Psoas muscle (tissue), 8 donors: ENCODE results near the gene RNF220. TPM values are rescaled to one million over a fixed set of nuclear protein-coding genes. Genes with fewer than 3 reads are reported as not detected.

Source experiments
- ATAC-seq, 4 donors: fragments of 200-7000 bp; cut with Tn5 transposase; one replicate each; pipeline ENCODE4 v1.9.1; 2020; ENCODE audit warnings: moderate library complexity in 3 of 4, mild to moderate bottlenecking in 2 of 4
- DNase-seq, 2 donors: peaks; one replicate each; pipeline ENCODE4 v3.0.0-alpha.2; 2020
- H3K27ac ChIP-seq: fragments of 200-600 bp; one replicate; pipeline ENCODE4 v1.8.0; 2022
- H3K27me3 ChIP-seq, 3 donors: fragments of 200-600 bp in 1 of 3; one replicate each; pipeline versions ENCODE4 v1.6.1 to v1.8.0; 2013 to 2022; ENCODE audit warnings: low read length in 2 of 3, mild to moderate bottlenecking in 2 of 3, moderate library complexity in 1 of 3; ENCODE audit not compliant: insufficient read depth in 3 of 3
- H3K36me3 ChIP-seq, 2 donors: fragments of 200-600 bp in 1 of 2; one replicate each; pipeline versions ENCODE4 v1.6.1 to v1.8.0; 2013 to 2022; ENCODE audit warnings: low read depth in 1 of 2, mild to moderate bottlenecking in 1 of 2, moderate library complexity in 1 of 2; ENCODE audit not compliant: insufficient read depth in 1 of 2
- H3K4me1 ChIP-seq: fragments of 200-600 bp; one replicate; pipeline ENCODE4 v1.8.0; 2022
- H3K4me3 ChIP-seq: fragments of 200-600 bp; one replicate; pipeline ENCODE4 v1.8.0; 2022; ENCODE audit warnings: mild to moderate bottlenecking
- H3K9me3 ChIP-seq: fragments of 200-600 bp; one replicate; pipeline ENCODE4 v1.8.0; 2022
- WGBS, 3 donors: extraction: QIAGEN DNeasy Blood & Tissue Kit; methylation state at CpG; one replicate each; pipeline versions ENCODE4 v1.1.6 to v1.1.7; 2013; 5-methylcytosine and 5-hydroxymethylcytosine counted together
- intact Hi-C, 2 donors: fragments of 100-400 bp; cut with DNase I; formaldehyde crosslinking; loops; one replicate each; pipeline versions ENCODE4 v1.11.0 to v1.14.2; 2022
- polyA plus RNA-seq, 3 donors: library from polyadenylated mRNA; stranded (reverse); fragments of 200-250 nt; gene quantifications; one replicate each; pipeline ENCODE4 v1.2.3, GENCODE V29; 2013
- total RNA-seq, 4 donors: library from RNA; stranded (reverse); fragmentation: NEBNext Ultra II Directional in 2 of 4; extraction: Animal tissue kit (Norgen Biotek cat#: 25700) in 2 of 4; gene quantifications; one replicate each; pipeline versions ENCODE4 v1.2.1 to v1.2.4, GENCODE V29; 2021 to 2023
- TF ChIP-seq, protein P1 (sequence below): fragments of 200-600 bp; IDR thresholded peaks from one replicate; pipeline ENCODE4 v1.8.0; 2022; ENCODE audit warnings: antibody characterized with exemption
- donor health status: healthy with polysubstance abuse.
- donor health status: DM: no; HTN: no; CAD: no; lungs with moderate emphysema.
- donor health status: Bipolar disorder and iron deficiency.
- donor health status: healthy.
- donor health status: DM: yes; HTN: yes; CAD: no.
- donor health status: DM: no; HTN: no; CAD: no.
- donor health status: DM: no; HTN: no; CAD: no.
- donor health status: DM: yes; HTN: yes; CAD: no.

RNF220 gene
- total and polyA plus RNA-seq, 7 donors: 61.1 to 133 (median 75.5) TPM

DNA sequence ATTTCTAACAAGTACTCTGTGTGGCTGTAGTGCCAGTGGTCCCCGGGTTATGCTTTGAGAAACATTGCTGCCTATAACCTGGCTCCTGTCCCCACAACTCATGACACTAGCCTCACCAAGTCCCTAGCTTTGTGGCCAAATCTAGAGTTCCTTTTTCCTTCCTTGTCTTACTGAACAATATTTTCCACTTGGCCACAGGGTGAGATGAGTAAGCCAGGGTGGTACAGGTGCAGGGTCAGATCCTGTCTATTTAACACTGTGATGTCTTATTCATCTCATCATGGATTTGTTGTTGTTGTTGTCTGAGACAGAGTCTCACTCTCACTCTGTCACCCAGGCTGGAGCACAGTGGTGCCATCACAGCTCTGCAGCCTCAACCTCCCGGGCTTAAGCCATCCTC, 288.1 kb downstream of the RNF220 start:
- H3K27me3 ChIP-seq: no peaks in the 10 kb centered on the region
- TF ChIP-seq, protein P1, sequence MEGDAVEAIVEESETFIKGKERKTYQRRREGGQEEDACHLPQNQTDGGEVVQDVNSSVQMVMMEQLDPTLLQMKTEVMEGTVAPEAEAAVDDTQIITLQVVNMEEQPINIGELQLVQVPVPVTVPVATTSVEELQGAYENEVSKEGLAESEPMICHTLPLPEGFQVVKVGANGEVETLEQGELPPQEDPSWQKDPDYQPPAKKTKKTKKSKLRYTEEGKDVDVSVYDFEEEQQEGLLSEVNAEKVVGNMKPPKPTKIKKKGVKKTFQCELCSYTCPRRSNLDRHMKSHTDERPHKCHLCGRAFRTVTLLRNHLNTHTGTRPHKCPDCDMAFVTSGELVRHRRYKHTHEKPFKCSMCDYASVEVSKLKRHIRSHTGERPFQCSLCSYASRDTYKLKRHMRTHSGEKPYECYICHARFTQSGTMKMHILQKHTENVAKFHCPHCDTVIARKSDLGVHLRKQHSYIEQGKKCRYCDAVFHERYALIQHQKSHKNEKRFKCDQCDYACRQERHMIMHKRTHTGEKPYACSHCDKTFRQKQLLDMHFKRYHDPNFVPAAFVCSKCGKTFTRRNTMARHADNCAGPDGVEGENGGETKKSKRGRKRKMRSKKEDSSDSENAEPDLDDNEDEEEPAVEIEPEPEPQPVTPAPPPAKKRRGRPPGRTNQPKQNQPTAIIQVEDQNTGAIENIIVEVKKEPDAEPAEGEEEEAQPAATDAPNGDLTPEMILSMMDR: no peak
- DNase-seq (no peak), ATAC-seq (no peak)
- WGBS, 3 donors: 85 to 89% (median 88%) methylated on average over 2 of the region's 2 CpGs
- no peak overlapping the region for H3K27ac ChIP-seq
- no peaks in the 10 kb centered on the region for H3K36me3 ChIP-seq
- no peaks in the 10 kb centered on the region for H3K9me3 ChIP-seq
- no peak overlapping the region for H3K4me3 ChIP-seq
- no peaks in the 10 kb centered on the region for H3K4me1 ChIP-seq
- intact Hi-C loops: loop anchor here in 1 of 2 donors (2.0 kb wide), 1 partner anchor 56 kb away; no protein-coding TSS in a partner anchor

DNA sequence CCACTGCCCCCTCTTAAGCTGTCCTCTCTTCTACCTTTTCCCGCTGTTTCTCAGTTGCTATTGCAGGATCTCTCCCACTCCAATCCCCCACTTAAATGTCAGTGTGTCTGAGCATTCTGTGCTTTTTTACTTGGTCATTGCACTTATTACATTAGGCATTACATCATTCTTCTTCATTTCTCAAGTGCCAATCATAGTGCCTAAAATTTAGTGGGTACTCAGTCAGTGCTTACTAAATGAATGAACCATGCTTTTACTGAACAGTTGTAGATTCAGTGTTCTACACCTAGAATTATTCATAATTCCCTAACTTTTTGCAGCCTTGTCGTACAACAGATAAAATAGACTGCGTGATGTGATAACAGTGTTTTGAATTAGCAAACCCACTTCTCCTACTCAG, 288.8 kb downstream of the RNF220 start:
- WGBS, 3 donors: 95 to 100% (median 96%) methylated on average over 3 of the region's 3 CpGs
- Histone ChIP-seq H3K4me1 (no peaks in the 10 kb centered on the region), H3K4me3 (no peak overlapping the region), H3K27ac (no peak overlapping the region), H3K9me3 (no peaks in the 10 kb centered on the region), H3K36me3 (no peaks in the 10 kb centered on the region), H3K27me3 (no peaks in the 10 kb centered on the region)
- ATAC-seq (no peak), DNase-seq (no peak)
- TF ChIP-seq, protein P1: no peak
- intact Hi-C loops: loop anchor here in 1 of 2 donors (2.0 kb wide), 1 partner anchor 55 kb away; no protein-coding TSS in a partner anchor

DNA sequence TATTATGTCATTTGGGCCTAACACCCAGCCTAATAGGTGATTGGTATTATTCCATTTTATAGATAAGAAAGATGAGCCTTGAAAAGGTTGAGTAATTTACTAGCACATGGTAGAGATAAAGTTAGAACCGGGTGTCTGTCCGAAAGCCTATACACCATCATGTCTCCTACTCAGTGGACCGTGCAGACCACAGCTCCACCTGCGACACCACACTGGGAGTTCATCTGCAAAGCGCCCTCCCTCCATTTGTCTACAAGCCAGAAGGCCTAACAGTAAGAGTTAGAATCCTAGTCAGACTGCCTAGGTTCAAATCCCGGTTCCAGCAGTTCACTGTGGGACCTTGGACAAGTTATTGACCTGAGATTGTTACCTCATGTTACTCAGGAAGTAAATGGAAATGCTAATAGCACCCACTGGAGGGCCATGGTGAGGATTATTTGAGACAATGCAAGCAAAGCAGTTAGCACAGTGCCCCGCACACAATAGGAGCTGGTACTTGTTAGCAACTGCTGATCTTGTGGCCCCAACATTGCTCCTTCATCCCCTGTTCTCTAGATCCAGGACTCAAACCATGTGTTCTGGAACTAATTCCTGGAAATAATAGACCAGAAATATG, 289.9 kb downstream of the RNF220 start:
- H3K36me3 ChIP-seq: no peaks in the 10 kb centered on the region
- no peak overlapping the region for H3K27ac ChIP-seq
- H3K9me3 ChIP-seq: no peaks in the 10 kb centered on the region
- 92 to 95% (median 94%) methylated on average over 7 of the region's 7 CpGs for WGBS, 3 donors
- TF ChIP-seq, protein P1: no peak
- H3K4me3 ChIP-seq: no peak overlapping the region
- no peak for ATAC-seq
- no peaks in the 10 kb centered on the region for H3K27me3 ChIP-seq
- H3K4me1 ChIP-seq: no peaks in the 10 kb centered on the region
- DNase-seq: no peak
- intact Hi-C loops: no loop called here

DNA sequence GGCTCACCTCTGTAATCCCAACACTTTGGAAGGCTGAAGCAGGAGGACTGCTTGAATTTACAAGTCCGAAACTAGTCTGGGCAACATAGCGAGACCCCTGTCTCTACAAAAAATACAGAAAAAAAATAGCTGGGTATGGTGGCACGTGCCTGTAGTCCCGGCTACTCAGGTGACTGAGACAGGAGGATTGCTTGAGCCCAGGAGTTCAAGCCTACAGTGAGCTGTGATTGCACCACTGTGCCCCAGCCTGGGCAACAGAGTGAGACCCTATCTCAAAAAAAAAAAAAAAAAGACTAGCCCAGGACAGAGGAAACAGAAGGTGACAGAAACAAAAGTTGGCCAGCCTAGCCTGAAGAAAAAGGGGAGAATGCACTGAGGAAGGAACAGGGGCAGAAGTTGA, 290.6 kb downstream of the RNF220 start:
- TF ChIP-seq, protein P1: no peak
- H3K4me3 ChIP-seq: no peak overlapping the region
- DNase-seq (no peak), ATAC-seq (no peak)
- no peaks in the 10 kb centered on the region for H3K4me1 ChIP-seq
- no peaks in the 10 kb centered on the region for H3K27me3 ChIP-seq
- intact Hi-C loops: no loop called here
- no peaks in the 10 kb centered on the region for H3K9me3 ChIP-seq
- H3K27ac ChIP-seq: no peak overlapping the region
- no peaks in the 10 kb centered on the region for H3K36me3 ChIP-seq
- 87 to 91% (median 91%) methylated on average over 4 of the region's 4 CpGs for WGBS, 3 donors

DNA sequence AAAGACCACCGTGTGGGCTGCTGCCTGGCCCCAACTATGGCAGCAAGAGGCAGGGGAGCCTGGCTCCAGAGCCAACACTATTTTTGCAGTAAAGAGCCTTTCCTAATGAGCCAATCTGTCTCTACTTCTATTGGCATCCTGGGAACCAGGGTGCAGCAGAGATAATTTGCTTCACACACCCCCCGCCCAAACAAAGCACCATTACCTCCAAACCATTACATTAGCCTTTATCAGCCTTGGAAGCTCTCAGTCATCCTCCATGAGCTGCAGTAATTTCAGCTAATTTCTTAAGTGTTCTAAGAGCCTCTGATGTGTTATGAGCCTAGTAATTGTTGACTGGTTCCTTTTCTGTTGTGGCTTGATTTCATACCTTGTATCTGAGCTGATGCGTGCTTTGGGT, 291.0 kb downstream of the RNF220 start:
- 88 to 95% (median 92%) methylated on average over 3 of the region's 3 CpGs for WGBS, 3 donors

More for the DNA sequence above, 291.0 kb downstream of the RNF220 start:
- no peaks in the 10 kb centered on the region for H3K27me3 ChIP-seq
- H3K36me3 ChIP-seq: no peaks in the 10 kb centered on the region
- H3K4me3 ChIP-seq: no peak overlapping the region
- ATAC-seq (no peak), DNase-seq (no peak)
- intact Hi-C loops: no loop called here
- no peaks in the 10 kb centered on the region for H3K9me3 ChIP-seq
- no peaks in the 10 kb centered on the region for H3K4me1 ChIP-seq
- no peak overlapping the region for H3K27ac ChIP-seq
- TF ChIP-seq, protein P1: no peak
